ENCODE results near the gene KREMEN2. TPM values are rescaled to one million over a fixed set of nuclear protein-coding genes. Genes with fewer than 3 reads are reported as not detected.
"Not testable (repeated sequence)": the region's sequence is repeated elsewhere in the genome, so short reads cannot be mapped to it uniquely, and the experiment has no call there.

Gene KREMEN2
- total RNA-seq, 1 donor from 2014 or later = 0.04 TPM

GRCh38 chr16:2924901-2925755 lies 38.9 kb upstream of the KREMEN2 start:
- no peak for DNase-seq (ENCODE audit: low read depth)
- no peak for TF ChIP-seq CTCF (IDR thresholded peaks at IDR 0.05; ENCODE audit: insufficient read depth, low read length, poor library complexity, severe bottlenecking)
- Histone ChIP-seq H3K36me3 (ENCODE audit: control insufficient read depth, insufficient read depth, low read length) (no peaks in the 10 kb centered on the region), H3K4me3 (ENCODE audit: low read depth, low read length) (no peak overlapping the region), H3K27me3 (ENCODE audit: control insufficient read depth, insufficient read depth, low read length) (no peaks in the 10 kb centered on the region)

GRCh38 chr16:2925951-2926649 lies 38.0 kb upstream of the KREMEN2 start:
- Histone ChIP-seq H3K27me3 (ENCODE audit: control insufficient read depth, insufficient read depth, low read length) (no peaks in the 10 kb centered on the region), H3K4me3 (ENCODE audit: low read depth, low read length) (no peak overlapping the region), H3K36me3 (ENCODE audit: control insufficient read depth, insufficient read depth, low read length) (no peaks in the 10 kb centered on the region)
- no peak for TF ChIP-seq CTCF (IDR thresholded peaks at IDR 0.05; ENCODE audit: insufficient read depth, low read length, poor library complexity, severe bottlenecking)
- DNase-seq (ENCODE audit: low read depth) = no peak

GRCh38 chr16:2926650-2926999 lies 37.5 kb upstream of the KREMEN2 start:
- Histone ChIP-seq H3K36me3 (ENCODE audit: control insufficient read depth, insufficient read depth, low read length) (no peaks in the 10 kb centered on the region), H3K27me3 (ENCODE audit: control insufficient read depth, insufficient read depth, low read length) (no peaks in the 10 kb centered on the region), H3K4me3 (ENCODE audit: low read depth, low read length) (no peak overlapping the region)
- TF ChIP-seq CTCF (IDR thresholded peaks at IDR 0.05; ENCODE audit: insufficient read depth, low read length, poor library complexity, severe bottlenecking) = no peak
- no peak for DNase-seq (ENCODE audit: low read depth)

- Histone ChIP-seq H3K27me3 (ENCODE audit: control insufficient read depth, insufficient read depth, low read length) (no peaks in the 10 kb centered on the region), H3K4me3 (ENCODE audit: low read depth, low read length) (no peak overlapping the region), H3K36me3 (ENCODE audit: control insufficient read depth, insufficient read depth, low read length) (no peaks in the 10 kb centered on the region)
- TF ChIP-seq CTCF (IDR thresholded peaks at IDR 0.05; ENCODE audit: insufficient read depth, low read length, poor library complexity, severe bottlenecking) = peak; percentile 90
- DNase-seq (ENCODE audit: low read depth) = no peak
Observed at GRCh38 chr16:2927010-2927646, 36.9 kb upstream of the KREMEN2 start.

GRCh38 chr16:2928151-2928550 lies 35.9 kb upstream of the KREMEN2 start:
- not testable (repeated sequence) for H3K4me3 ChIP-seq (ENCODE audit: low read depth, low read length); H3K27me3 ChIP-seq (ENCODE audit: control insufficient read depth, insufficient read depth, low read length); H3K36me3 ChIP-seq (ENCODE audit: control insufficient read depth, insufficient read depth, low read length); DNase-seq (ENCODE audit: low read depth)

- DNase-seq (ENCODE audit: low read depth) = no peak
- no peaks in the 10 kb centered on the region for H3K36me3 ChIP-seq (ENCODE audit: control insufficient read depth, insufficient read depth, low read length)
- TF ChIP-seq CTCF (IDR thresholded peaks at IDR 0.05; ENCODE audit: insufficient read depth, low read length, poor library complexity, severe bottlenecking) = no peak
- no peak overlapping the region for H3K4me3 ChIP-seq (ENCODE audit: low read depth, low read length)
- no peaks in the 10 kb centered on the region for H3K27me3 ChIP-seq (ENCODE audit: control insufficient read depth, insufficient read depth, low read length)
Observed at GRCh38 chr16:2928796-2929195, 35.3 kb upstream of the KREMEN2 start.
